ENCODE measurements around the gene TRPM2.

Gene TRPM2

DNA sequence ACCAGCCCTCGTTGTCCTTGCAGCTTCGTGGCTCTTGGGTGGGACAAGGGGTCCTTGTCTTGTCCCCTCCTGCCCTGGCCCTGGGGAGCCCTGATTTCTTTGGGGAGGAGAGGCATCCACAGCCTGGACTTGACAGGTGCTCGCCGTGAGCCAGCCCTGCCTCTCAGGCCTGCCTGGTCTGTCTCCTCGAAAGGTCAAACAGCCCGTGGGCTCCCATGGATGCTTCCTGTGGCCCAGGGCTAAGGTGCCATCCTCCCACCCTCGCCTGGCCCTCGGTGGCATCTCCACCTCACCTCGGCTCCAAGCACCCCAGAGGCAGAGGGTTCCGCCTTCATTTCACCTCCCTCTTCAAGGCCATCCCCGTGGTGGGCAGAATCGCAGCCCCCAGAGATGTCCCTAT is 110.9 kb downstream of the TRPM2 start:
- TF ChIP-seq, protein P1, sequence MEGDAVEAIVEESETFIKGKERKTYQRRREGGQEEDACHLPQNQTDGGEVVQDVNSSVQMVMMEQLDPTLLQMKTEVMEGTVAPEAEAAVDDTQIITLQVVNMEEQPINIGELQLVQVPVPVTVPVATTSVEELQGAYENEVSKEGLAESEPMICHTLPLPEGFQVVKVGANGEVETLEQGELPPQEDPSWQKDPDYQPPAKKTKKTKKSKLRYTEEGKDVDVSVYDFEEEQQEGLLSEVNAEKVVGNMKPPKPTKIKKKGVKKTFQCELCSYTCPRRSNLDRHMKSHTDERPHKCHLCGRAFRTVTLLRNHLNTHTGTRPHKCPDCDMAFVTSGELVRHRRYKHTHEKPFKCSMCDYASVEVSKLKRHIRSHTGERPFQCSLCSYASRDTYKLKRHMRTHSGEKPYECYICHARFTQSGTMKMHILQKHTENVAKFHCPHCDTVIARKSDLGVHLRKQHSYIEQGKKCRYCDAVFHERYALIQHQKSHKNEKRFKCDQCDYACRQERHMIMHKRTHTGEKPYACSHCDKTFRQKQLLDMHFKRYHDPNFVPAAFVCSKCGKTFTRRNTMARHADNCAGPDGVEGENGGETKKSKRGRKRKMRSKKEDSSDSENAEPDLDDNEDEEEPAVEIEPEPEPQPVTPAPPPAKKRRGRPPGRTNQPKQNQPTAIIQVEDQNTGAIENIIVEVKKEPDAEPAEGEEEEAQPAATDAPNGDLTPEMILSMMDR (conservative IDR thresholded peaks at IDR 0.05; ENCODE audit: low read length) = no peak
- H3K4me3 ChIP-seq (ENCODE audit: low read length) = no peak overlapping the region
- no peak for DNase-seq (ENCODE audit: low read depth)

DNA sequence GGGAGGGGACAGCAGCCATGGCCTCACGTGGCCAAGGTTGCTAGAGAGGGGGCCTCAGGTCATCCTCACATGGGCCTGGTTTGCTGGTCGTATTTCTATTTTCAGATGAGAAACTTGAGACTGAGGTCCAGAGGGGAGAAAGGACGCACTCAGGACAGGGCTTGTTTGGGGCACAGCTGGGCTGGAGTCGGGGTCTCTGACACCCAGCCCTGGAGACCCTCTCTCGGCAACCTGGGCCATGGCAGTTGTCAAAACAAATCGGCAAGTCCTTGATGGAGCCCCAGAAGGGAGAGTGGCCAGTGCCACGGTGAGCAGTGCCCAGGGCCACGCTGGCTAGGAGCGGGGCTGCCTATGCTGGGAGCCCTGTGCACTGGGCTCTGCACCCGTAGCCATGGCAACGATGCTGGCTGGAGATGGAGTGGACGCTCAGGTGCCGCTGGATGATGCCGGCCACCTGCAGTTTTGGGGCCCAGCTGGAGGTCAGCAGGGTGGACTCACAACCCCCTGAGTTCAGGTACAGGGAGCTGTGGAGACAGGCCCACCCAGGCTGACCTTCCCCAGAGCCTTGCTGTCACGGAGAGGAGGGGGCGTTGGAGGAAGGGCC is 113.0 kb downstream of the TRPM2 start:
- TF ChIP-seq, protein P1 (conservative IDR thresholded peaks at IDR 0.05; ENCODE audit: low read length) = no peak
- DNase-seq (ENCODE audit: low read depth) = no peak
- H3K4me3 ChIP-seq (ENCODE audit: low read length) = no peak overlapping the region

DNA sequence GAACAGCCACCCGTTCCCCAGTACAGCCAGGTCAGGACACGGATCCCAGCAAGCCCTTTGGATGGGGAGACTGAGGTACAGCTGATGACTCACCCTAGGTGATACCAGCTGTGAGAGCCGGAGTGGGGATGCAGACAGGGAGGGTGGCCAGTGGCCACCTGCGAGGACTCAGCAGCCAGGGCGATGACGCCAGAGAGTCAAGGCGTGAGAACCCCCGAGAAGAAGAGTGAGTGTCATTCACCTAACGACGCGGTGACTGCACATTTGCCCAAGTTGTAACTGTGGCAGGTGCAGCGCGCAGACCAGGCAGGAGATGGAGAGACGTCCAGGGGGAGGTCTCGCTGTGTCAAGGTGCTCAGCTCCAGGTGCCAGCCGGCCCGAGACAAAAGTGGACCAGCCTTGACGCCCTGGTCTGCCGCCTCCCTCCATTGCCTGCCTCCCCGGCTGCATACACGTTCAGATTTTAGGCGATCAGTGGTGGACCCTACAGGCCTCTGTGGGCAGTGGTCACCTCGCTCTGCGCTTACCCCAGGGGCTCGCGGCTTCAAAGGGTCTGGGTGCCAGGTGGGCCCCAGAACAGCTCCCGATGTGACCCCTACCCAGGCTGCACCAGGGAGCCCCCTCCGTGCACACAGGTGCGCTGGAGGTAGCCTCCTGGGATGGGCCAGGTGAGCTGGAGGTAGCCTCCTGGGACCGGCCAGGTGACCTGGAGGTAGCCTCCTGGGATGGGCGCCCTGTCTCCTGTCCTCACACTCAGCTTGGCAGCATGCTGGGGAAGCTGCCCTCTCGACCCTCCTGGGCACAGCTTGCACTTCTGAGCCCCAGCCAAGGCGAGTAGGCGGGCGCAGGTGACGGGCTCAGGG is 113.8 kb downstream of the TRPM2 start:
- TF ChIP-seq, protein P1 (conservative IDR thresholded peaks at IDR 0.05; ENCODE audit: low read length) = no peak
- no peak for DNase-seq (ENCODE audit: low read depth)
- no peak overlapping the region for H3K4me3 ChIP-seq (ENCODE audit: low read length)

DNA sequence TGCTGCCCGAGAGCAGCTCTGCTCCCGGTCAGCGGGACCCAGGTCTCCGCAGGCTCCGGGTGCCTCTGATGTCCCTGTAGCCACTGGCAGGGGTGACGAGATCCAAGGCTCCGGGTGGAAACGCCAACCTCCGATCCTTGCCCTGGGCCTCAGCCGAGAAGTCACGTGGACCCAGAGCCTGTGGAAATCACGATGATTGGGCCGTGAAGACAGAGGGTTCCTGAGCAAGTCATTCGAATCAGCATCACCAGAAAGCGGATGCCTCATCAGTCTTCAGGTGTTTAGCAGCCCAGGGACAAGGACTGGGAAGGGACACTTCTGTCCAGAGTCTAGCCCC is 114.4 kb downstream of the TRPM2 start:
- no peak overlapping the region for H3K4me3 ChIP-seq (ENCODE audit: low read length)
- DNase-seq (ENCODE audit: low read depth) = no peak
- TF ChIP-seq, protein P1 (conservative IDR thresholded peaks at IDR 0.05; ENCODE audit: low read length) = no peak

DNA sequence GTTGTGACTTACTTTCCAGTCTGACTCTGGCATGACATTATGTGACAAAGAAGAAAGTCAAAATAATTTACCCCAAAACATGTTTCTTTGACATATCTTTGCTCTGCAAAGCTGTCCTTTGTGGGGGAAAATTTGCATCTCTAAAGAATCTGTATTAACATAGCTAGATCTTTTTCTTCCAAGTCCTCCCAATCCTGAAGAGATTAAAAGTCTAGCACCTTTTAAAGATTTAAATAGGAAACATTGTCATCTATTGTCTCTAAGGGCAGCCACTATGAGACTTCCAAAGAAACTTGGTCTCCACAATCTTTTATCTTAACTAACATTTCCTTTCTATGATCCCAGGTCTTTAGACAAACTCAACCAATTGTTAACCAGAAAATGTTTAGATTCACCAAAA is 117.9 kb downstream of the TRPM2 start:
- TF ChIP-seq, protein P1 (conservative IDR thresholded peaks at IDR 0.05; ENCODE audit: low read length) = no peak
- H3K4me3 ChIP-seq (ENCODE audit: low read length) = no peak overlapping the region
- DNase-seq (ENCODE audit: low read depth) = no peak

DNA sequence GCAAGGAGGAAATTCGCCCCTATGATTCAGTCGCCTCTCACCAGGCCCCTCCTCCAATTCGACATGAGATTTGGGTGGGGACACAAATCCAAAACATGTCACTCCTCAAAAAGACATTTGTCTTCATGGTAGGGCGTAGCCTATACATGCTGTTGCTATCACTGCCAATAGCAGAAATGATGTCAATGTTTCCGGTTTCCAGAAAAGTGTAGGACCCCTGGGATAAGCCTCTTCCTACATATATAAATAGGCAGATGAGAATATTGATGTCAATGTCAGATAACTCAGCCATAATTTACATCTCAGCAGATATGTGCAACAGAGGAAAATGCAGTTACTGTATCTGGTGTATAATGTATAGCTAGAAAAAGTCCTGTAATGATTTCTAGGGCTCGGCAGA is 118.6 kb downstream of the TRPM2 start:
- no peak for DNase-seq (ENCODE audit: low read depth)
- TF ChIP-seq, protein P1 (conservative IDR thresholded peaks at IDR 0.05; ENCODE audit: low read length) = no peak
- no peak overlapping the region for H3K4me3 ChIP-seq (ENCODE audit: low read length)

All from AG10803 (cell line).